ENCODE measurements around the gene DNAJB1. TPM values are rescaled to one million over a fixed set of nuclear protein-coding genes. Genes with fewer than 3 reads are reported as not detected.

DNAJB1 gene
- total and polyA plus RNA-seq, 2 of the 13 experiments (the other 11 are each of a cell fraction or from before 2014, with no cell fraction given): 87.5 to 97.3 TPM

- no peak for TF ChIP-seq ZBTB20 (CRISPR knock-in tag; IDR thresholded peaks at IDR 0.05; ENCODE audit: borderline replicate concordance, low read depth)
- TF ChIP-seq NR2F1 (CRISPR knock-in tag; IDR thresholded peaks at IDR 0.05): no peak
- TF ChIP-seq ZNF543 (CRISPR knock-in tag; IDR thresholded peaks at IDR 0.05): no peak
- TF ChIP-seq TEAD3 (CRISPR knock-in tag; optimal IDR thresholded peaks at IDR 0.05; ENCODE audit: borderline replicate concordance): no peak
- TF ChIP-seq TAF15 (IDR thresholded peaks at IDR 0.05; ENCODE audit: low read depth, low read length, poor library complexity, severe bottlenecking): no peak
- TF ChIP-seq KAT2B (IDR thresholded peaks at IDR 0.05; ENCODE audit: borderline replicate concordance, low read depth, low read length): no peak
- TF ChIP-seq ZNF484 (CRISPR knock-in tag; IDR thresholded peaks at IDR 0.05; ENCODE audit: borderline replicate concordance, low read depth): no peak
- TF ChIP-seq THAP11 (CRISPR knock-in tag; IDR thresholded peaks at IDR 0.05): no peak
- no peak for TF ChIP-seq ZNF263 (CRISPR knock-in tag; IDR thresholded peaks at IDR 0.05)
- no peak; the same call in none of the 2 replicates for TF ChIP-seq ZNF788 (CRISPR knock-in tag; IDR thresholded peaks at IDR 0.05; ENCODE audit: borderline replicate concordance)
- TF ChIP-seq ZNF10 (CRISPR knock-in tag; IDR thresholded peaks at IDR 0.05; ENCODE audit: borderline replicate concordance, low read depth): no peak
- no peak for TF ChIP-seq CENPT (CRISPR knock-in tag; IDR thresholded peaks at IDR 0.05; ENCODE audit: low read depth)
- TF ChIP-seq ZNF644 (CRISPR knock-in tag; IDR thresholded peaks at IDR 0.05; ENCODE audit: low read depth): no peak
- no peak for TF ChIP-seq ZBTB44 (CRISPR knock-in tag; IDR thresholded peaks at IDR 0.05)
- TF ChIP-seq SRF (IDR thresholded peaks at IDR 0.05; ENCODE audit: low read depth, low read length): no peak
- no peak for TF ChIP-seq TP53 (CRISPR knock-in tag; conservative IDR thresholded peaks at IDR 0.05)
- TF ChIP-seq ZZZ3 (CRISPR knock-in tag; IDR thresholded peaks at IDR 0.05; ENCODE audit: borderline replicate concordance): no peak
- no peak for TF ChIP-seq U2AF1 (optimal IDR thresholded peaks at IDR 0.05; ENCODE audit: low read depth, low read length)
- TF ChIP-seq TARDBP (CRISPR knock-in tag; IDR thresholded peaks at IDR 0.05): no peak
- no peak for TF ChIP-seq ZNF343 (CRISPR knock-in tag; IDR thresholded peaks at IDR 0.05)
- no peak for TF ChIP-seq NFE2L1 (CRISPR knock-in tag; IDR thresholded peaks at IDR 0.05; ENCODE audit: borderline replicate concordance)
- TF ChIP-seq ZNF34 (CRISPR knock-in tag; IDR thresholded peaks at IDR 0.05; ENCODE audit: borderline replicate concordance): no peak
- TF ChIP-seq ATM (IDR thresholded peaks at IDR 0.05; ENCODE audit: borderline replicate concordance): no peak
- no peak for TF ChIP-seq ZNF776 (CRISPR knock-in tag; IDR thresholded peaks at IDR 0.05)
- no peak for TF ChIP-seq LRRFIP1 (CRISPR knock-in tag; conservative IDR thresholded peaks at IDR 0.05)
- TF ChIP-seq ZFP37 (CRISPR knock-in tag; IDR thresholded peaks at IDR 0.05; ENCODE audit: borderline replicate concordance): no peak
- TF ChIP-seq NONO (IDR thresholded peaks at IDR 0.05): no peak
- 0 out of 2 replicates have a peak, but pooled peaks have one; percentile 11 for TF ChIP-seq NONO (CRISPR knock-in tag; conservative IDR thresholded peaks at IDR 0.05)
- TF ChIP-seq ZNF784 (CRISPR knock-in tag; IDR thresholded peaks at IDR 0.05; ENCODE audit: borderline replicate concordance): no peak
- no peak for TF ChIP-seq STAT5B (CRISPR knock-in tag; IDR thresholded peaks at IDR 0.05)
Observed at GRCh38 chr19:14530005-14530348, 11.8 kb upstream of the DNAJB1 start (continued).
